HL-60 (cell line): ENCODE data around the gene PNLIPRP3.

ENCODE experiments used
- CTCF ChIP-seq: IDR thresholded peaks from one replicate; pipeline ENCODE4 v1.5.1; 2011; ENCODE audit warnings: low read length, control low read depth, inconsistent platforms; ENCODE audit not compliant: insufficient read depth
- GABPA ChIP-seq: IDR thresholded peaks from 2 replicates; pipeline ENCODE4 v1.6.1; 2012; ENCODE audit warnings: low read depth
- REST ChIP-seq: IDR thresholded peaks from 2 replicates; pipeline ENCODE4 v1.6.1; 2012; ENCODE audit warnings: low read depth; ENCODE audit not compliant: insufficient replicate concordance

- TF ChIP-seq CTCF (no peak), REST (no peak), GABPA (no peak)
Measured at GRCh38 chr10:116475866-116476265, 48.2 kb downstream of the PNLIPRP3 start.
